GM23338 (cell line): Measurements from ENCODE around the gene FBXO45. TPM values are rescaled to one million over a fixed set of nuclear protein-coding genes. Genes with fewer than 3 reads are reported as not detected.

Experiments
- ATAC-seq: fragments of 200-7000 bp; cut with Tn5 transposase; 3 replicates; pipeline ENCODE4 v1.9.1; 2020
- DNase-seq: peaks from one replicate; pipeline ENCODE4 v3.0.0-alpha.2; 2015; ENCODE audit warnings: low spot score
- H2AFZ ChIP-seq: fragments of 200-600 bp; sonication (generic); 2 replicates; pipeline ENCODE4 v1.8.0; 2016; ENCODE audit warnings: antibody characterized with exemption, mild to moderate bottlenecking, moderate library complexity
- H3F3A ChIP-seq: fragments of 200-600 bp; sonication (generic); replicated peaks from 2 replicates; pipeline ENCODE4 v1.8.0; 2017; ENCODE audit warnings: antibody characterized with exemption, mixed run types, low read depth
- H3K27ac ChIP-seq: fragments of 200-600 bp; sonication (generic); 2 replicates; pipeline ENCODE4 v1.6.1; 2016; ENCODE audit warnings: low read depth
- H3K27me3 ChIP-seq: fragments of 200-600 bp; sonication (generic); 2 replicates; pipeline ENCODE4 v1.8.0; 2016; ENCODE audit warnings: mild to moderate bottlenecking, mixed run types, moderate library complexity; ENCODE audit not compliant: insufficient read depth
- H3K36me3 ChIP-seq: fragments of 200-600 bp; sonication (generic); 2 replicates; pipeline ENCODE4 v1.8.0; 2016; ENCODE audit warnings: mild to moderate bottlenecking; ENCODE audit not compliant: insufficient read depth
- H3K4me1 ChIP-seq: fragments of 200-600 bp; sonication (generic); 2 replicates; pipeline ENCODE4 v1.8.0; 2016; ENCODE audit warnings: mild to moderate bottlenecking, moderate library complexity; ENCODE audit not compliant: insufficient read depth
- H3K4me2 ChIP-seq: fragments of 200-600 bp; sonication (generic); 2 replicates; pipeline ENCODE4 v1.7.1; 2017; ENCODE audit warnings: mixed run types
- H3K4me3 ChIP-seq: fragments of 200-600 bp; sonication (generic); 2 replicates; pipeline ENCODE4 v1.6.1; 2016; ENCODE audit warnings: mixed run types
- H3K79me2 ChIP-seq: fragments of 200-600 bp; sonication (generic); replicated peaks from 2 replicates; pipeline ENCODE4 v1.8.0; 2017; ENCODE audit warnings: mild to moderate bottlenecking; ENCODE audit not compliant: insufficient read depth
- H3K9me2 ChIP-seq: fragments of 200-600 bp; sonication (generic); 2 replicates; pipeline ENCODE4 v1.8.0; 2017; ENCODE audit not compliant: insufficient read depth
- H4K20me1 ChIP-seq: fragments of 200-600 bp; sonication (generic); replicated peaks from 2 replicates; pipeline ENCODE4 v1.8.0; 2017; ENCODE audit warnings: mild to moderate bottlenecking; ENCODE audit not compliant: insufficient read depth
- H3K27ac Mint-ChIP-seq: 2 replicates; pipeline ENCODE4 v1.8.0; 2020; ENCODE audit warnings: inconsistent platforms, mild to moderate bottlenecking, moderate library complexity, mixed read lengths
- H3K27me3 Mint-ChIP-seq: 3 replicates; pipeline ENCODE4 v1.8.0; 2022; ENCODE audit warnings: low read depth, mild to moderate bottlenecking, moderate library complexity, mixed read lengths, inconsistent platforms; ENCODE audit not compliant: insufficient read depth, poor library complexity
- H3K36me3 Mint-ChIP-seq: 3 replicates; pipeline ENCODE4 v1.8.0; 2021; ENCODE audit warnings: low read depth, mild to moderate bottlenecking, inconsistent platforms, moderate library complexity, mixed read lengths
- H3K4me1 Mint-ChIP-seq: 3 replicates; pipeline ENCODE4 v1.8.0; 2020; ENCODE audit warnings: mild to moderate bottlenecking, inconsistent platforms, mixed read lengths
- H3K4me3 Mint-ChIP-seq: 3 replicates; pipeline ENCODE4 v1.8.0; 2021; ENCODE audit warnings: moderate library complexity, mild to moderate bottlenecking, inconsistent platforms, mixed read lengths
- H3K9me3 Mint-ChIP-seq: 3 replicates; pipeline ENCODE4 v1.8.0; 2020; ENCODE audit warnings: moderate library complexity, mild to moderate bottlenecking, inconsistent platforms, mixed read lengths
- EZH2phosphoT487 ChIP-seq: fragments of 200-600 bp; sonication (generic); IDR thresholded peaks from one replicate; pipeline ENCODE4 v1.8.1; 2018; ENCODE audit warnings: antibody characterized with exemption; ENCODE audit not compliant: unreplicated experiment
- POLR2AphosphoS5 ChIP-seq: IDR thresholded peaks from 2 replicates; pipeline ENCODE4 v1.6.1; 2016; ENCODE audit warnings: antibody characterized with exemption, low read depth
- ZNF331 ChIP-seq: fragments of 250-450 bp; sonication (Bioruptor Pico); IDR thresholded peaks from 2 replicates; pipeline ENCODE4 v1.5.0; 2020; ENCODE audit warnings: low read depth, mild to moderate bottlenecking, moderate library complexity
- ZNF462 ChIP-seq: fragments of 250-450 bp; sonication (Bioruptor Pico); IDR thresholded peaks from 2 replicates; pipeline ENCODE4 v1.5.0; 2020; ENCODE audit warnings: mild to moderate bottlenecking, moderate library complexity
- polyA plus RNA-seq: library from polyadenylated mRNA; unstranded; fragments of >200 nt; fragmentation: Nextera tagmentation; extraction: Ambion mirVana; gene quantifications from 2 replicates; pipeline ENCODE4 v1.2.1, GENCODE V29; 2016
- total RNA-seq: library from RNA; depleted of rRNA; stranded (reverse); fragments of >200 nt; shearing (Covaris generic); gene quantifications from 2 replicates; pipeline ENCODE4 v1.2.3, GENCODE V29; 2014
- TF ChIP-seq, protein P1 (sequence below): IDR thresholded peaks from one replicate; pipeline ENCODE4 v1.6.1; 2018; ENCODE audit warnings: antibody characterized with exemption; ENCODE audit not compliant: unreplicated experiment

Gene FBXO45
- total and polyA plus RNA-seq, 2 experiments from 2014 or later = 10.3 to 23.7 TPM

DNA sequence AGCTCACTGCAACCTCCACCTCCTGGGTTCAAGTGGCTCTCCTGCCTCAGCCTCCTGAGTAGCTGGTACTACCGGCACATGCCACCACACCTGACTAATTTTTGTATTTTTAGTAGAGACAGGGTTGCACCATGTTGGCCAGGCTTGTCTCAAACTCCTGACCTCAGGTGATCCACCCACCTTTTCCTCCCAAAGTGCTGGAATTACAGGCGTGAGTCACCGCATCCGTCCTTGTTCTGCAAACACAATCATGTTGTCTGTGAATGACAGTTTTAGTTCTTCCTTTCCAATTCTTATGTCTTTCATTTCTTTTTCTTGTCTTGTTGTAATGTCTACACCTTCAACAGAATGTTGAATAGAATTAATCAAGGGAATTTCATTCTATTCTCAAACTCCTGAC is 37.0 kb upstream of the FBXO45 start (continued):
- no peak for TF ChIP-seq ZNF462 (CRISPR knock-in tag)

- Histone ChIP-seq H3K79me2 (no peaks in the 10 kb centered on the region), H3K9me2 (no peaks in the 10 kb centered on the region), H4K20me1 (no peaks in the 10 kb centered on the region), H2AFZ (0 out of 2 replicates have a peak overlapping the region, but pooled peaks have one; percentile 45), H3F3A (no peaks in the 10 kb centered on the region; the same call in 1 of the 2 replicates), H3K4me3 (no peak overlapping the region), H3K27ac (peak overlapping the region; percentile 34; the same call in 1 of the 2 replicates), H3K4me1 (no peaks in the 10 kb centered on the region; the same call in 1 of the 2 replicates), H3K36me3 (no peaks in the 10 kb centered on the region), H3K27me3 (no peaks in the 10 kb centered on the region), H3K4me2 (peak overlapping the region; percentile 52)
- Mint-ChIP-seq H3K9me3 (peaks cover 20% of the 10 kb centered on the region), H3K36me3 (peaks cover 11% of the 10 kb centered on the region), H3K4me1 (peaks cover 13% of the 10 kb centered on the region), H3K27me3 (peaks cover 13% of the 10 kb centered on the region), H3K27ac (peak overlapping the region; percentile 34; the same call in 1 of the 2 replicates), H3K4me3 (peak overlapping the region; percentile 7; the same call in 2 of the 3 replicates)
- ATAC-seq = peak; percentile 55
- peak; percentile 72 for DNase-seq
- TF ChIP-seq POLR2AphosphoS5 (no peak), ZNF462 (CRISPR knock-in tag) (no peak), EZH2phosphoT487 (no peak), ZNF331 (CRISPR knock-in tag) (no peak)
- TF ChIP-seq, protein P1, sequence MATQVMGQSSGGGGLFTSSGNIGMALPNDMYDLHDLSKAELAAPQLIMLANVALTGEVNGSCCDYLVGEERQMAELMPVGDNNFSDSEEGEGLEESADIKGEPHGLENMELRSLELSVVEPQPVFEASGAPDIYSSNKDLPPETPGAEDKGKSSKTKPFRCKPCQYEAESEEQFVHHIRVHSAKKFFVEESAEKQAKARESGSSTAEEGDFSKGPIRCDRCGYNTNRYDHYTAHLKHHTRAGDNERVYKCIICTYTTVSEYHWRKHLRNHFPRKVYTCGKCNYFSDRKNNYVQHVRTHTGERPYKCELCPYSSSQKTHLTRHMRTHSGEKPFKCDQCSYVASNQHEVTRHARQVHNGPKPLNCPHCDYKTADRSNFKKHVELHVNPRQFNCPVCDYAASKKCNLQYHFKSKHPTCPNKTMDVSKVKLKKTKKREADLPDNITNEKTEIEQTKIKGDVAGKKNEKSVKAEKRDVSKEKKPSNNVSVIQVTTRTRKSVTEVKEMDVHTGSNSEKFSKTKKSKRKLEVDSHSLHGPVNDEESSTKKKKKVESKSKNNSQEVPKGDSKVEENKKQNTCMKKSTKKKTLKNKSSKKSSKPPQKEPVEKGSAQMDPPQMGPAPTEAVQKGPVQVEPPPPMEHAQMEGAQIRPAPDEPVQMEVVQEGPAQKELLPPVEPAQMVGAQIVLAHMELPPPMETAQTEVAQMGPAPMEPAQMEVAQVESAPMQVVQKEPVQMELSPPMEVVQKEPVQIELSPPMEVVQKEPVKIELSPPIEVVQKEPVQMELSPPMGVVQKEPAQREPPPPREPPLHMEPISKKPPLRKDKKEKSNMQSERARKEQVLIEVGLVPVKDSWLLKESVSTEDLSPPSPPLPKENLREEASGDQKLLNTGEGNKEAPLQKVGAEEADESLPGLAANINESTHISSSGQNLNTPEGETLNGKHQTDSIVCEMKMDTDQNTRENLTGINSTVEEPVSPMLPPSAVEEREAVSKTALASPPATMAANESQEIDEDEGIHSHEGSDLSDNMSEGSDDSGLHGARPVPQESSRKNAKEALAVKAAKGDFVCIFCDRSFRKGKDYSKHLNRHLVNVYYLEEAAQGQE = no peak
Measured at GRCh38 chr3:196533260-196533681, 35.2 kb upstream of the FBXO45 start.
